Neural cell (in vitro differentiated cells): Measurements from ENCODE around the gene PARVB.

Source experiments
- EP300 ChIP-seq: fragments of 450-650 bp; conservative IDR thresholded peaks from 2 replicates; pipeline ENCODE4 v1.6.1; 2014; ENCODE audit warnings: antibody characterized with exemption, mild to moderate bottlenecking, moderate library complexity; ENCODE audit not compliant: poor library complexity, severe bottlenecking
- EZH2 ChIP-seq: fragments of 200-600, 300-800 bp; shearing (Covaris generic), sonication (generic); IDR thresholded peaks from 2 replicates; pipeline ENCODE4 v1.6.1; 2014; ENCODE audit warnings: antibody characterized with exemption, low read length, borderline replicate concordance, mild to moderate bottlenecking; ENCODE audit not compliant: insufficient read depth, poor library complexity, severe bottlenecking
- MXI1 ChIP-seq: fragments of 450-650 bp; conservative IDR thresholded peaks from 2 replicates; pipeline ENCODE4 v1.6.1; 2014; ENCODE audit warnings: antibody characterized with exemption, mild to moderate bottlenecking; ENCODE audit not compliant: poor library complexity, severe bottlenecking
- POLR2AphosphoS5 ChIP-seq: IDR thresholded peaks from 2 replicates; pipeline ENCODE4 v1.6.1; 2012
- SMC3 ChIP-seq: fragments of 450-650 bp; conservative IDR thresholded peaks from 2 replicates; pipeline ENCODE4 v1.6.1; 2014; ENCODE audit warnings: antibody characterized with exemption, mild to moderate bottlenecking, moderate library complexity; ENCODE audit not compliant: poor library complexity
- TAF1 ChIP-seq: IDR thresholded peaks from 2 replicates; pipeline ENCODE4 v1.6.1; 2012; ENCODE audit warnings: low read depth
- TF ChIP-seq, protein P1 (sequence below): fragments of 450-650 bp; IDR thresholded peaks from 2 replicates; pipeline ENCODE4 v1.5.1; 2014; ENCODE audit warnings: antibody characterized with exemption, mild to moderate bottlenecking, moderate library complexity; ENCODE audit not compliant: poor library complexity, severe bottlenecking
- TF ChIP-seq, protein P2 (sequence below): IDR thresholded peaks from 2 replicates; pipeline ENCODE4 v1.6.1; 2012; ENCODE audit warnings: borderline replicate concordance

DNA sequence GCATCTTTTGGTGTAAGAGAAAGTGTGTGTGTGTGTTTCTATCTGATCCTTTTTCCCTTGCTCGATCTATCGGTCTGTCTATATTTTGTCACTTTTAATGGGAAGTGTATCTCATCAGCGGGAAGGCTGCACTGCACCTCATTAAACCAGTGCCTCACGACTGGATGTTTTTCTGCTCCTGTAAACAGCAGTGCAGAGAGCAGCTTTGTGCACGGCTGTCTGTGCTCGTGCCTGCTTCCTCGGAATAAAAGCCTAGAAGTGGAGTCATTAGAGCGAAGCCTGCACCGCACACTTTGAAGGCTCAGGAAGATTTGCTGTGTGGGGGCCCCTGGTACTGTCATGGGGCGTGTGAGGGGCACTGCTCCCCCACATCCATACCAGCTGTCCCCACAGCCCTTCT, 129.6 kb downstream of the PARVB start:
- TF ChIP-seq SMC3, result peak; percentile 39
- TF ChIP-seq, protein P1, sequence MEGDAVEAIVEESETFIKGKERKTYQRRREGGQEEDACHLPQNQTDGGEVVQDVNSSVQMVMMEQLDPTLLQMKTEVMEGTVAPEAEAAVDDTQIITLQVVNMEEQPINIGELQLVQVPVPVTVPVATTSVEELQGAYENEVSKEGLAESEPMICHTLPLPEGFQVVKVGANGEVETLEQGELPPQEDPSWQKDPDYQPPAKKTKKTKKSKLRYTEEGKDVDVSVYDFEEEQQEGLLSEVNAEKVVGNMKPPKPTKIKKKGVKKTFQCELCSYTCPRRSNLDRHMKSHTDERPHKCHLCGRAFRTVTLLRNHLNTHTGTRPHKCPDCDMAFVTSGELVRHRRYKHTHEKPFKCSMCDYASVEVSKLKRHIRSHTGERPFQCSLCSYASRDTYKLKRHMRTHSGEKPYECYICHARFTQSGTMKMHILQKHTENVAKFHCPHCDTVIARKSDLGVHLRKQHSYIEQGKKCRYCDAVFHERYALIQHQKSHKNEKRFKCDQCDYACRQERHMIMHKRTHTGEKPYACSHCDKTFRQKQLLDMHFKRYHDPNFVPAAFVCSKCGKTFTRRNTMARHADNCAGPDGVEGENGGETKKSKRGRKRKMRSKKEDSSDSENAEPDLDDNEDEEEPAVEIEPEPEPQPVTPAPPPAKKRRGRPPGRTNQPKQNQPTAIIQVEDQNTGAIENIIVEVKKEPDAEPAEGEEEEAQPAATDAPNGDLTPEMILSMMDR, result no peak
- TF ChIP-seq POLR2AphosphoS5, result peak; percentile 67
- no peak for TF ChIP-seq MXI1
- TF ChIP-seq, protein P2, sequence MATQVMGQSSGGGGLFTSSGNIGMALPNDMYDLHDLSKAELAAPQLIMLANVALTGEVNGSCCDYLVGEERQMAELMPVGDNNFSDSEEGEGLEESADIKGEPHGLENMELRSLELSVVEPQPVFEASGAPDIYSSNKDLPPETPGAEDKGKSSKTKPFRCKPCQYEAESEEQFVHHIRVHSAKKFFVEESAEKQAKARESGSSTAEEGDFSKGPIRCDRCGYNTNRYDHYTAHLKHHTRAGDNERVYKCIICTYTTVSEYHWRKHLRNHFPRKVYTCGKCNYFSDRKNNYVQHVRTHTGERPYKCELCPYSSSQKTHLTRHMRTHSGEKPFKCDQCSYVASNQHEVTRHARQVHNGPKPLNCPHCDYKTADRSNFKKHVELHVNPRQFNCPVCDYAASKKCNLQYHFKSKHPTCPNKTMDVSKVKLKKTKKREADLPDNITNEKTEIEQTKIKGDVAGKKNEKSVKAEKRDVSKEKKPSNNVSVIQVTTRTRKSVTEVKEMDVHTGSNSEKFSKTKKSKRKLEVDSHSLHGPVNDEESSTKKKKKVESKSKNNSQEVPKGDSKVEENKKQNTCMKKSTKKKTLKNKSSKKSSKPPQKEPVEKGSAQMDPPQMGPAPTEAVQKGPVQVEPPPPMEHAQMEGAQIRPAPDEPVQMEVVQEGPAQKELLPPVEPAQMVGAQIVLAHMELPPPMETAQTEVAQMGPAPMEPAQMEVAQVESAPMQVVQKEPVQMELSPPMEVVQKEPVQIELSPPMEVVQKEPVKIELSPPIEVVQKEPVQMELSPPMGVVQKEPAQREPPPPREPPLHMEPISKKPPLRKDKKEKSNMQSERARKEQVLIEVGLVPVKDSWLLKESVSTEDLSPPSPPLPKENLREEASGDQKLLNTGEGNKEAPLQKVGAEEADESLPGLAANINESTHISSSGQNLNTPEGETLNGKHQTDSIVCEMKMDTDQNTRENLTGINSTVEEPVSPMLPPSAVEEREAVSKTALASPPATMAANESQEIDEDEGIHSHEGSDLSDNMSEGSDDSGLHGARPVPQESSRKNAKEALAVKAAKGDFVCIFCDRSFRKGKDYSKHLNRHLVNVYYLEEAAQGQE, result no peak
- peak; percentile 22 for TF ChIP-seq EP300
- TF ChIP-seq EZH2, result no peak
- TF ChIP-seq TAF1, result no peak
